Tibial artery (tissue), 4 donors: ENCODE measurements around the gene DTNB.

Source experiments
- DNase-seq, 2 donors: peaks; one replicate each; pipeline ENCODE4 v3.0.0-alpha.2; 2019
- H3K27ac ChIP-seq, 2 donors: fragments of 200-600 bp; sonication (generic) in 1 of 2; 1 replicate in 1 of 2; 2 replicates in 1 of 2; pipeline ENCODE4 v1.5.1; 2018 to 2019; ENCODE audit warnings: mild to moderate bottlenecking in 1 of 2
- H3K27me3 ChIP-seq, 2 donors: fragments of 200-600 bp; sonication (generic) in 1 of 2; one replicate each; pipeline versions ENCODE4 v1.5.1 to v1.6.0; 2016 to 2019
- H3K36me3 ChIP-seq, 3 donors: fragments of 200-600 bp; sonication (generic) in 2 of 3; one replicate each; pipeline ENCODE4 v1.5.1; 2016 to 2019; ENCODE audit warnings: mild to moderate bottlenecking in 2 of 3
- H3K4me1 ChIP-seq, 4 donors: fragments of 200-600 bp; sonication (generic) in 2 of 4; 1 replicate in 3 of 4; 2 replicates in 1 of 4; pipeline ENCODE4 v1.5.1; 2016 to 2019
- H3K4me3 ChIP-seq, 2 donors: fragments of 200-600 bp; sonication (generic) in 1 of 2; 1 replicate in 1 of 2; 2 replicates in 1 of 2; pipeline ENCODE4 v1.5.1; 2018 to 2019; ENCODE audit warnings: mild to moderate bottlenecking in 2 of 2
- H3K9me3 ChIP-seq, 3 donors: fragments of 200-600 bp; sonication (generic) in 1 of 3; one replicate each; pipeline ENCODE4 v1.5.1; 2016 to 2019
- CTCF ChIP-seq, 2 experiments: fragments of 200-600 bp in 1 of 2; fragments of 450-650 bp in 1 of 2; IDR thresholded peaks; one replicate each; pipeline ENCODE4 v1.5.1; 2017 to 2019; ENCODE audit warnings: antibody characterized with exemption in 2 of 2, mild to moderate bottlenecking in 1 of 2, moderate library complexity in 1 of 2
- intact Hi-C: fragments of 100-400 bp; cut with DNase I; formaldehyde crosslinking; loops from one replicate; pipeline ENCODE4 v1.15.0; 2023; ENCODE audit warnings: low total_unique reads

The DTNB gene

DNA sequence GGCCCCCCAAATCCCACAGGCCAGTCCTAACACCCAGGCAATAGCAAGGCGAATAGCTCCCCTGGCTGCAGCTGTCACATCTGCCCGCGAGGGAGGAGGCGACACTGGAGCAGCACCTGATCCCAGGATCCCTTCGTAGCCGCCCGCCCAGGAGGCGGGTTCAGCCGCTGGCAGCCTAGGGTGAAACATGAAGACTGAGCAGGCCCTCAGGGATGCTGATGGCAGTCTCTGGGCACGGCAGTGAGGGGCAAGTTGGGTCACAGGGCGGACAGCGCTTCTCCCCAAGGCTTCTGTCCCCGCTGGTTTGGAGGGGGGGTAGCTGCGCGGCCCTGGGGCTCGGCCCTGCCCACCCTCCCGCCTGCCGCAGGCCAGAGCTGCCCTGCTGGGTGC lies 333.6 kb downstream of the DTNB start:
- peak; percentile 26 to 75 for DNase-seq
- intact Hi-C loops = loop anchor here (5.0 kb wide), 1 partner anchor 38 kb away; no protein-coding TSS in a partner anchor
- peak overlapping the region; percentile 67 to 76 for H3K27ac ChIP-seq
- TF ChIP-seq CTCF (IDR thresholded peaks at IDR 0.05) = no peak
- H3K4me3 ChIP-seq = peak overlapping the region; percentile 83 to 87
- H3K36me3 ChIP-seq = no peaks in the 10 kb centered on the region
- no peaks in the 10 kb centered on the region for H3K9me3 ChIP-seq
- peaks cover 0 to 42% (median 28%) of the 10 kb centered on the region in 4 donors for H3K4me1 ChIP-seq
- H3K27me3 ChIP-seq = no peaks in the 10 kb centered on the region

- H3K36me3 ChIP-seq = no peaks in the 10 kb centered on the region
- peak in 1 of 2 donors; percentile 64 for DNase-seq
- H3K9me3 ChIP-seq = no peaks in the 10 kb centered on the region
- H3K4me3 ChIP-seq = peak overlapping the region in 1 of 2 donors; percentile 87
- no peak for TF ChIP-seq CTCF (IDR thresholded peaks at IDR 0.05)
- intact Hi-C loops = no loop called here
- H3K4me1 ChIP-seq = peaks cover 0 to 44% (median 29%) of the 10 kb centered on the region in 4 donors
- no peaks in the 10 kb centered on the region for H3K27me3 ChIP-seq
- peak overlapping the region; percentile 67 to 76 for H3K27ac ChIP-seq
These were observed 334.1 kb downstream of the DTNB start for GRCh38 chr2:25339211-25339674.

GRCh38 chr2:25338401-25338800 lies 335.0 kb downstream of the DTNB start:
- H3K9me3 ChIP-seq = no peaks in the 10 kb centered on the region
- H3K4me3 ChIP-seq = no peak overlapping the region
- H3K27me3 ChIP-seq = no peaks in the 10 kb centered on the region
- H3K27ac ChIP-seq = peak overlapping the region in 1 of 2 donors; percentile 76
- H3K4me1 ChIP-seq = peaks cover 0 to 51% (median 33%) of the 10 kb centered on the region in 4 donors
- TF ChIP-seq CTCF (IDR thresholded peaks at IDR 0.05) = no peak
- peak in 1 of 2 donors; percentile 60 for DNase-seq
- intact Hi-C loops = no loop called here
- H3K36me3 ChIP-seq = no peaks in the 10 kb centered on the region

DNA sequence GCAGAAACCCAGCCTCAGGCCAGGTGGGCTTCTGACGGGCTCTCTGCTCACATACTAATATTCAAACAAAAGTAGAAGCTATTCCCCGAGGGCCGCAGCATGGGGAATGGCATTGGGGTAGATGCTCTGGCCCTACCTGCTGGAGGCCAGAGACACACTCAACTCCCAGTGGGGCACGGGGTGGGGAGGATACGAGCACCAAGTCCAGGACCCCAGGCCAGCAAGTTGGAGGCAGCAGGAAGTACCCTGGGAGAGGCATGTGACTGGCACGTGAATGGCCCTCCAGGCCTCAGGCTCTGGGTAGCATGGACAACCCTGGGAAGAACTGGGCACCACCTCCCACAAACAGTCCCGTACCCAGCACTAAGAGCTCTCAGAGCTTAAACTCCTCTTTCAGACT lies 335.5 kb downstream of the DTNB start:
- Histone ChIP-seq H3K27me3 (no peaks in the 10 kb centered on the region), H3K9me3 (no peaks in the 10 kb centered on the region), H3K36me3 (no peaks in the 10 kb centered on the region), H3K27ac (no peak overlapping the region), H3K4me3 (no peak overlapping the region), H3K4me1 (peaks cover 0 to 52% (median 35%) of the 10 kb centered on the region in 4 donors)
- intact Hi-C loops = no loop called here
- DNase-seq = no peak
- TF ChIP-seq CTCF (IDR thresholded peaks at IDR 0.05) = no peak

DNA sequence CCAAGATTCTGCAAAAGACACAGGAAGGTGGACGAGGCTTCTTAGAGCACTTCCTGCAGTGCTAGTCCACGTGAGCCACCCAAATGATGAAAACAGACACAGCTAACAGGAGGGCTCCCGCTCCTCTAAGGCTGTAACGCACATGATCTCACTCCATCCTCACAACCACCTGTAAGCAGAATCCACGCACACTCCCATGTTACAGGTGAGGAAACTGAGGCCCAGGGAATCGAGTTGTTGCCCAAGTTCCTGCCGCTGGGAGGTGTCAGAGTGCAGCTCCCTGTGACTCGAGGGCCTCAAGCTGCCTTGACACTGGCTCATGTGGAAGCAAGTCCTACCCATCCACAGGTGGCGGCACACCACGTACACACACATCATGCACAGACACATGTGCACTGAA lies 336.1 kb downstream of the DTNB start:
- no peak overlapping the region for H3K4me3 ChIP-seq
- no peaks in the 10 kb centered on the region for H3K27me3 ChIP-seq
- no peaks in the 10 kb centered on the region for H3K36me3 ChIP-seq
- intact Hi-C loops = no loop called here
- H3K4me1 ChIP-seq = peaks cover 0 to 57% (median 35%) of the 10 kb centered on the region in 4 donors
- no peak overlapping the region for H3K27ac ChIP-seq
- no peak for DNase-seq
- no peak for TF ChIP-seq CTCF (IDR thresholded peaks at IDR 0.05)
- no peaks in the 10 kb centered on the region for H3K9me3 ChIP-seq

- DNase-seq = no peak
- Histone ChIP-seq H3K4me3 (no peak overlapping the region), H3K27ac (no peak overlapping the region), H3K9me3 (no peaks in the 10 kb centered on the region), H3K36me3 (no peaks in the 10 kb centered on the region), H3K27me3 (no peaks in the 10 kb centered on the region), H3K4me1 (peaks cover 0 to 58% (median 38%) of the 10 kb centered on the region in 4 donors)
- no peak for TF ChIP-seq CTCF (IDR thresholded peaks at IDR 0.05)
- intact Hi-C loops = no loop called here
These were observed 337.0 kb downstream of the DTNB start for GRCh38 chr2:25336383-25336841.
